ENCODE measurements around the gene PPP6R1.
A peak's percentile ranks its signal among the peaks of the same experiment; 100 is the strongest.

The PPP6R1 gene

GRCh38 chr19:55279770-55280643 is 21.2 kb upstream of the PPP6R1 start, which contains the start of gene HSPBP1:
TSS of gene HSPBP1 (minus strand) at chr19:55280110. CDS start at chr19:55279608, 502 bp downstream.
- TF ChIP-seq, protein P1, sequence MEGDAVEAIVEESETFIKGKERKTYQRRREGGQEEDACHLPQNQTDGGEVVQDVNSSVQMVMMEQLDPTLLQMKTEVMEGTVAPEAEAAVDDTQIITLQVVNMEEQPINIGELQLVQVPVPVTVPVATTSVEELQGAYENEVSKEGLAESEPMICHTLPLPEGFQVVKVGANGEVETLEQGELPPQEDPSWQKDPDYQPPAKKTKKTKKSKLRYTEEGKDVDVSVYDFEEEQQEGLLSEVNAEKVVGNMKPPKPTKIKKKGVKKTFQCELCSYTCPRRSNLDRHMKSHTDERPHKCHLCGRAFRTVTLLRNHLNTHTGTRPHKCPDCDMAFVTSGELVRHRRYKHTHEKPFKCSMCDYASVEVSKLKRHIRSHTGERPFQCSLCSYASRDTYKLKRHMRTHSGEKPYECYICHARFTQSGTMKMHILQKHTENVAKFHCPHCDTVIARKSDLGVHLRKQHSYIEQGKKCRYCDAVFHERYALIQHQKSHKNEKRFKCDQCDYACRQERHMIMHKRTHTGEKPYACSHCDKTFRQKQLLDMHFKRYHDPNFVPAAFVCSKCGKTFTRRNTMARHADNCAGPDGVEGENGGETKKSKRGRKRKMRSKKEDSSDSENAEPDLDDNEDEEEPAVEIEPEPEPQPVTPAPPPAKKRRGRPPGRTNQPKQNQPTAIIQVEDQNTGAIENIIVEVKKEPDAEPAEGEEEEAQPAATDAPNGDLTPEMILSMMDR (conservative IDR thresholded peaks at IDR 0.05; ENCODE audit: low read depth, low read length) = no peak
- H3K9ac ChIP-seq = peak within 1 kb of the TSS; percentile 67
- H3K27ac ChIP-seq = peak within 1 kb of the TSS; percentile 67
- no peaks in the 10 kb centered on the region for H3K27me3 ChIP-seq (ENCODE audit: insufficient read depth, low read depth)
- peak within 1 kb of the TSS; percentile 74 for H2AFZ ChIP-seq (ENCODE audit: low read depth)
- no peaks in the 10 kb centered on the region for H4K20me1 ChIP-seq (ENCODE audit: insufficient read depth)
- H3K79me2 ChIP-seq (ENCODE audit: insufficient read depth, low read depth) = peaks cover 7% of the 10 kb centered on the region; the same call in 1 of the 2 replicates
- 0 out of 2 replicates have a peak, but pooled peaks cover 3% of the 10 kb centered on the region for H3K36me3 ChIP-seq (ENCODE audit: insufficient read depth)
- H3K4me2 ChIP-seq = peak within 1 kb of the TSS; percentile 100
- H3K4me1 ChIP-seq (ENCODE audit: low read depth, poor library complexity, severe bottlenecking) = peaks cover 43% of the 10 kb centered on the region
- no peak within 1 kb of the TSS for H3K4me3 ChIP-seq (IDR thresholded peaks at IDR 0.05; ENCODE audit: insufficient read depth, low read depth, low read length)

GRCh38 chr19:55279340-55279739 is 20.5 kb upstream of the PPP6R1 start:
- Histone ChIP-seq H3K9ac (peak overlapping the region; percentile 67), H3K27me3 (ENCODE audit: insufficient read depth, low read depth) (no peaks in the 10 kb centered on the region), H3K27ac (peak overlapping the region; percentile 65), H2AFZ (ENCODE audit: low read depth) (peak overlapping the region; percentile 64; the same call in 1 of the 2 replicates), H4K20me1 (ENCODE audit: insufficient read depth) (no peaks in the 10 kb centered on the region), H3K4me3 (IDR thresholded peaks at IDR 0.05; ENCODE audit: insufficient read depth, low read depth, low read length) (no peak overlapping the region), H3K4me2 (peak overlapping the region; percentile 90), H3K36me3 (ENCODE audit: insufficient read depth) (0 out of 2 replicates have a peak, but pooled peaks cover 3% of the 10 kb centered on the region), H3K4me1 (ENCODE audit: low read depth, poor library complexity, severe bottlenecking) (peaks cover 39% of the 10 kb centered on the region), H3K79me2 (ENCODE audit: insufficient read depth, low read depth) (peaks cover 7% of the 10 kb centered on the region; the same call in 1 of the 2 replicates)
- TF ChIP-seq, protein P1 (conservative IDR thresholded peaks at IDR 0.05; ENCODE audit: low read depth, low read length) = no peak

- Histone ChIP-seq H3K4me3 (IDR thresholded peaks at IDR 0.05; ENCODE audit: insufficient read depth, low read depth, low read length) (no peak overlapping the region), H3K79me2 (ENCODE audit: insufficient read depth, low read depth) (peaks cover 7% of the 10 kb centered on the region; the same call in 1 of the 2 replicates), H3K36me3 (ENCODE audit: insufficient read depth) (0 out of 2 replicates have a peak, but pooled peaks cover 3% of the 10 kb centered on the region), H3K9ac (no peak overlapping the region), H2AFZ (ENCODE audit: low read depth) (no peak overlapping the region), H4K20me1 (ENCODE audit: insufficient read depth) (no peaks in the 10 kb centered on the region), H3K27me3 (ENCODE audit: insufficient read depth, low read depth) (no peaks in the 10 kb centered on the region), H3K4me1 (ENCODE audit: low read depth, poor library complexity, severe bottlenecking) (peaks cover 39% of the 10 kb centered on the region), H3K4me2 (peak overlapping the region; percentile 90; the same call in 1 of the 2 replicates), H3K27ac (no peak overlapping the region)
- TF ChIP-seq, protein P1 (conservative IDR thresholded peaks at IDR 0.05; ENCODE audit: low read depth, low read length) = no peak
These were observed 19.7 kb upstream of the PPP6R1 start for GRCh38 chr19:55278391-55279135.

DNA sequence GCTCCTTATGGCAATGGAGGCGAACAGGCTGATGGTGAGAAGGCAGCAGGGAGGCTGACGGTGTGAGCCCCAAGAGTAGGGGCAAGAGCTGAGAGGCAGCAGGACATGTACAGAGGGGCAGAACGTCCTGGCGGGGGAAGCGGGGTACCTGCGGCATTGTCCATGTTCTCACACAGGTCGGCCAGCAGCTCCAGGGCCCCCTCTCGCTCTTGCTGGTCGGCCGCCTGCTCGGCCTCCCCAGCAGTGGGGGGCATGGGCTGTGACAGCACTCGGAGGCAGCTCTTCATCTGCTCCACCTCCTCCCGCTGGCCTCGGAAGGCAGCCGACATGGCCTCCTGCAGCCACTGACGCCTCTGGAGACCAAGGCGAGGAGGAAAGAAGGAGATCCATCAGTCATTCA is 18.7 kb upstream of the PPP6R1 start:
- H3K27me3 ChIP-seq (ENCODE audit: insufficient read depth, low read depth) = no peaks in the 10 kb centered on the region
- no peaks in the 10 kb centered on the region for H4K20me1 ChIP-seq (ENCODE audit: insufficient read depth)
- H3K9ac ChIP-seq = no peak overlapping the region
- no peak overlapping the region for H3K27ac ChIP-seq
- no peak overlapping the region for H3K4me2 ChIP-seq
- TF ChIP-seq, protein P1 (conservative IDR thresholded peaks at IDR 0.05; ENCODE audit: low read depth, low read length) = no peak
- H3K79me2 ChIP-seq (ENCODE audit: insufficient read depth, low read depth) = peaks cover 7% of the 10 kb centered on the region; the same call in 1 of the 2 replicates
- H3K4me3 ChIP-seq (IDR thresholded peaks at IDR 0.05; ENCODE audit: insufficient read depth, low read depth, low read length) = no peak overlapping the region
- 0 out of 2 replicates have a peak, but pooled peaks cover 3% of the 10 kb centered on the region for H3K36me3 ChIP-seq (ENCODE audit: insufficient read depth)
- no peak overlapping the region for H2AFZ ChIP-seq (ENCODE audit: low read depth)
- H3K4me1 ChIP-seq (ENCODE audit: low read depth, poor library complexity, severe bottlenecking) = peaks cover 28% of the 10 kb centered on the region

Measured in KMS-11 (cell line).